NCI-H2196 (cell line): Measurements from ENCODE around the gene MFAP2.

Source experiments
- DNase-seq: peaks from one replicate; lab custom pipeline; 2025; ENCODE audit not compliant: unreplicated experiment; lab: John Stamatoyannopoulos, UW

MFAP2 gene, protein sequence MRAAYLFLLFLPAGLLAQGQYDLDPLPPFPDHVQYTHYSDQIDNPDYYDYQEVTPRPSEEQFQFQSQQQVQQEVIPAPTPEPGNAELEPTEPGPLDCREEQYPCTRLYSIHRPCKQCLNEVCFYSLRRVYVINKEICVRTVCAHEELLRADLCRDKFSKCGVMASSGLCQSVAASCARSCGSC

DNA sequence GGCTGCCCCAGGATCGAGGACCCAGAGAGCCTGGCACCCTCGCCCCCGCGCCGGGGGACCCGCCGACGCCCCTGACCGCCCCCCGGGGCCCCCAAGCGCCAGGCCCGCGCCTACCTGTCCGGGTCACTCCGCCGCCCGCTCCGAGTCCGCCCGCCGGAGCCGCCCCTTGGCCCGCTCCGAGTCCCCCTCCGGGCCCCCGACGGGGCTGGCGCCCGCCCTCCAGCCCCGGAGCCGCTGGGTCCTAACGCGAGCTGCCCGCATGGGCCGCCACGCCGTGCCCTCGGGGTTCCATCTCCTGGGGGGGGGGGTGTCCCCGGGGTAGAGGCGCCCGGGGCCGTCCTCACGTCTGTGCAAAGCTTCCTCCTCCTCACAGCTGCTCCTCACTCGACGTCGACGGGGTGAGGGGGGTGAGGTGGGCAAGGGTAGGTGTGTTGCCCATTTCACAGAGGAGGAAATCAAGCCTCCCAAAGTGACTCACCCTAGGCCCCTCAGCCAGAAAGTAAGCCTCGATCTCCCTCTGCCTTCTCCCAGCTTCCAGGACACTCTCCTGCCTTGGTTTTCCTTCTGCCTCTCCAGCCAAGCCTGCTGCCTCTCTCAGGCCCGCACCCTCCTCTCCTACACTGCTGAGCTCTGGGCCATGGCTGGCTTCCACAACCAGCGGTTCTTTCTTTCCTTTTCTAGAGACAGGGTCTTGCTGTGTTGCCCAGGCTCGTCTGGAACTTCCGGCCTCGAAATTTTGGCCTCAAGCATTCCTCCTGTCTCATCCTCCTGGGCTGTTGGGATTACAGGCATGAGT is at the start of gene MFAP2:
MFAP2 (minus strand) TSS at position 148 of the 796 bp plus-strand sequence. CDS start 2,347 bp downstream, outside the sequence.
- no peak for DNase-seq

DNA sequence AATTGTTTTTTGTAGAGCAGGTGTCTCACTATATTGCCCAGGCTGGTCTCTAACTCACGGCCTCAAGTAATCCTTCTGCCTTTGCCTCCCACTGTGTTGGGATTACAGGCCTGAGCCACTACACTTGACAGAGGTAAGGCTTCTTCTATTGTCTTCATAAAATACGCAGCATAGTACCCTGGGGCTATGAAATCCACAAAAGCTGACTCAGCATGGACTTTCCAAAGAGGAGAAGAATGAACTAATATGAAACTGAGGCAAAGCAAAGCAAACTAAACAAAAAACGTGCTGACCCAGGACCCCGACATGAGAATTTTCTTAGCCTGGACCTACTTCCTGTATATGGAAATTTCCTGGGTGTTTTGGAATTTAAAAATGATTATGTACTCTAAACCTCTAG is 49.8 kb upstream of the MFAP2 start:
- no peak for DNase-seq

DNA sequence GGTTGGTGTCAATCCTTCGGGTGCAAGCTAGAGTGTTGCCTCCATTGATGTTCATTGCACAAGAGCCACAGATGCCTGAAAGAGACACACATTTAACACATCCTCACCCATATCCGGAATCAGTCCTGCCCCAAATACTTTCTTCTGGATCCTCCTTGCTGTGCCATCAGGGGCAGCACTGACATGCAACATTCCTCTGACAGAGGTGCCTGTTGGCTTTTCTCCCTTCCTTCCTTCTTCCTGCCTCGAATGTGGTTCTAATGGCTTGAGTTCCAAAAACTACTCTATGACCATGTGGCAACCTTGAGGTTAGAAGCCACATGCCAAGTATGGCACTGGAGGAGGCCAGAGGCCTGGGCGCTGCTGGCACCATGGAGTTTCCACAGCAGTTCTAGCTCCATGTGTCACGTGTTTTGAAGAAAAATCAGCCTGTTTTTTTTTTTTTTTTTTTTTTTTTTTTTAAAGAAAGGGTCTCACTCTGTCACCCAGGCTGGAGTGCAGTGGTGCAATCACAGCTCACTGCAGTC is 48.3 kb upstream of the MFAP2 start:
- DNase-seq, result no peak

DNA sequence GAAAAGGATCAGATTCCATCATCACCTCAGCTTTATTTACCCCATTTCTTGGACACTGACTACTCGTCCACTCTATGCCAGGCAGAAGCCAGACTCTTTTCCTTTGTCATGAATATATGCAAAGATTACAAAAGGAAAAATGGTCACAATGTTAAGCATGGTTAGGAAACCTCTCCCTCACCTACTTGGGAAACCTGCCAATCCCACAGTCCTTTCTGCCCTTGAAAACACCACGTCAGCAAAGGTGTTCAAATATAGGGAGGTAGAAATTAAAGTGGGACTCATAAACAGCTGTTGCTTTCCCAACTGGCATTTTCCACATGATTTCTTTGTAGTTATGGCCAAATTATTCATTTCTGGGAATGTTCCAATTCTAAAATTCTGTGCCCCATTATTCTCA is 47.5 kb upstream of the MFAP2 start:
- DNase-seq, result peak; percentile 35

DNA sequence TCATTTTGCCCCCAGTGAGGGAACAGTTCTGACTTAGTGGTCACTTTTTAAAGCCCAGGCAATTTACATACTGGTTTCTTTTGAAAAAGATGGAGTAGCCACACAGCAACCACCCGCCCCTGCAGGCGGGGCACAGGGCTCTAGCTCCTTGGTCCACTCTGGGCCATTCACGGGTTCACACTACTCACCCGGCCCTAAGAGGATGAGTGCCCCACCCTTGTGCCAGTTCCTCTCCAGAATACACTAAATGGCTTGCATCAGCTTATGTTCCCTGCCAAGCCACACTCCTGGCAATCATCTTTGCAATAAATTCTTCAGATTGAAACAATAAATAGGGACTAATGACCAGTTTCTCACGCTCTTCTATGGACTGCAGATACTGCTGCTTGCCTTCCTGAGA is 47.0 kb upstream of the MFAP2 start:
- DNase-seq, result no peak

DNA sequence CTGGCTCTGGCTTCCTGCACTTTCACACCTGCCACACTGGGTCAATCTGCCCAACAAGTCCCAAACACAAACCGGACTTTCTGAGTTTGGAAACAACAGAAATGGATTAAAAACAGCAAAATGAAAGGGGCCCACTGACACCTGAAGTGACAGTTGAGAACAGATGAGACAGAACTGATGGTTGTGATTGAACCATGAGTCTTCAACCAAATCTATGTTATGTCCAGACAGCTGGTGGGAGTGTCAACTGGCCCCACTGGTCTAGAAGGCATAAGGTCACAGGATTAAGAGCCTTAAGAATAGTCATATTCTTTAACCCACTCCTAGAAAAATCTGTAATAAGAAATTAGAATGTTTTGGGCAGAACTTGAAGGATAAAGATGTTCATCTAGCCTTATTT is 44.3 kb upstream of the MFAP2 start:
- no peak for DNase-seq

DNA sequence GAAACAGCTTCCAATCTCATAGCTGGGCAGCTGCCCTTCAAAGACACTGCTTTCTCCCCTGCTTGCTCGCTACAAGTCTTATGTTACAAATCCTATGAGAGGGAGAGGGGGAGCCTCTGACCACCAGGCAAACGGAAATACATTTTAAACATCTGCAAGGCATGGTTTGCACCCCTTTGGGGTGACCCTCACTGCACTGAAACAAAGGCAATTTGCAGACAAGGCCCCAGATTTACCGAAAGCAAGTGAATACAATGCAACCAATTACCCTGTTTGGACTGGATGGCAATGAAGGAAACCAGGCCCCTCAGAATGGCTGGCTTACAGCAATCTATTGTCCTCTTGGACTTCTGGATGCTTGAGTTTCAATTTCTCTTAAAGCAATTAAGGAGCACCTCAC is 43.2 kb upstream of the MFAP2 start:
- no peak for DNase-seq

DNA sequence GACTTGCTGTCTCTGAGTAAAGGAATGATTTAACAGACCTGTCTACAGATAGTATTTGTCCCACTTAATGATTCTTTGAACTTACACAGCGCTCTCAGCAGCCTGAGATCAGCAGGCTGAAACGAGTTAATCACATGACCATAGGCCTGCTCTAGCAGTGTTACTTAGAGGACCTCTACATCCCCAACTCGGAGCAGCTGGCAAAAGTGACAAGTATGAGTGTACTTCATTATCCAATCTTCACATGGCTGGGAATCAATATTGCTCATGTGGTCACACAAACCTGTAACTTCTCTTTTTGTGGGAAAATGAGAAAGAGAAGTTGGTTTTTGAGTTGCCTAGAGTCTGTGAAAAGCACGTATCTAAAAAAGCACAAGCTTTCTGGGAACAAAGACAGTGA is 42.7 kb upstream of the MFAP2 start:
- no peak for DNase-seq

DNA sequence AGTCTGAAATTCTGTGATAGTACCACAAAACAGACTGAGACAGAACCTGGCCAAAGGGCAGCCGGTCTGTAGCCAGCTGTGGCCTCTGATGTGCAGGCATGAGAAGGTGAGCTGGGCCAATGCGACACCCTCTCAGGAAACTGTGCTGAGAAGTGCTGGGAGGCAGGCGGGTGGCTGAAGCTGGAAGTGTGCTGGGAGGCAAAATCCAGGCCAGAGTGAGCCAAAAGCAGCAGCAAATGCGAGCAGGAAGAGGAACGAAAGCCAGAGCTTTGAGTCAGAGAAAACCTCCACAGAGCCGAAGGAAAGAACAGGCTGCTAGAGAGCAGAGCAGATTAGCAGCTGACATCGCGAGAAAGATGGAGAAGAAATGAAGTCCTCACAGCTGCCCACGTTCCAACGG is 41.5 kb upstream of the MFAP2 start:
- DNase-seq, result no peak

DNA sequence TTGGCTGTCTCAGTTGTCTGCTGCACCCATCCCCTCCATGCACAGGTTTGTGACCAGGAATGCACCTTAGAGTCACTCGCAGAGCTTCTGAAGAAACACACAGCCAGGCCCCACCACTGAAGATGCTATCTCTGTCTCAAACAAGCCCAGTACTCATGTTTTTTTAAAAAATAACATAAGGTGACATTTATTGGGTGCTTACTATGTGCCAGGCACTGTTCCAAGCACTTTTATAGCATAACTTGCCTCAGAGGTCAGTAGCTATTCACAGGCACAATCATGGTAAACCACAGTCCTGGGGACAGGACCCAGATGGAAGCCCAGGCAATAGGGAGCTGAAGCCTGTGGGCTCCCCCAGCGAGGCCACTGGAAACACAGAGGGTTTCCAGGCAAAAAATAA is 40.1 kb upstream of the MFAP2 start:
- no peak for DNase-seq

DNA sequence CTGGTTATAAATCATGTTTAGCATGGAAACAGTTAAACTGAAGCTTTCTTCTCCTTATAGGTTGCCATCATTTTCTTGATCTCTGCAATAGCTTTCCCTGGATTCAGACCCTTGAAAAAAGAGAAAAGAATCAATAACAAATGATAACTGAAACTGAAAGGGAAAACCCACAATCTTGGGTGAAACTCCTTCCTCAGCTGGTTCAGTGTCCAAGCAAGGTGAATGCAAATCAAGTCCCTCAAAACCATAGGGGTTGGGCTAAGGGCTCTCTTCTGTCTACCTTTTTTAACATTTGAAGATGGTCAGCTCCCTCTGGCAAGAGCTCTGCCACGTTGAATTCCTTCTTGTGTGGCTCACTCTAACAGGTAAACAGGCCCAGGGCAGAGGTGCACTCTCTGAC is 38.4 kb upstream of the MFAP2 start:
- DNase-seq, result no peak

DNA sequence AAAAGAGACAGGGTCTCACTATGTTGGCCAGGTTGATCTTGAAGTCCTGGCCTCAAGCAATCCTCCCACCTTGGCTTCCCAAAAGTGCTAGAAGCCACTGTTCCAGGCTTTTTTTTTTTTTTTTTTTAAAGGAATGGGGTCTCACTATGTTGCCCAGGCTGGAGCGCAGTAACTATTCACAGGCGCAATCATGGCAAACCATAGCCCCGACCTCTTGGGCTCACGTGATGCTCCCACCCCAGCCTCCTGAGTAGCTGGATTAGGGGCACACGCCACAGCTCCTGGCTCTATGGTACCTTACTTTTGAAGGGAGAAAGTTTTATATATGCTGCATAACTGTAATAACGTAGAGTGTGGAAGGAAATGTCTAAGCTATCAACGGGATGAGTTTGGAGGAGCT is 37.0 kb upstream of the MFAP2 start:
- DNase-seq, result no peak

DNA sequence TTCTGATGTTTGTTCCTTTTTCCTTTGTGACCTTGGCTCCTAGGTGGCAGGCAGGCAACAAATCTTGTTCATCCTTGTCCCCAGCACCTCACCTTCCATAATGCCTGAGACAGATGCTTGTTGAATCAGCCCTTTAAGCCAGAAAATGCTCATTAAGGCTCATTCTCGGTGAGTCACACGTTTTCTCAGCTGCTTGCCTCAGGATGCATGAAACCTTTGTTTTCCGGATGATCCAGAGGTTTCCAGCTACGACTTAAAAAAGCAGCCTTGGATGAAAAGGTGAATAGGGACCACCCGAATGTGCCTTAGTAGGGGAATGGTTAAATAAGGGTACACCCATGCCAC is 35.9 kb upstream of the MFAP2 start:
- no peak for DNase-seq

DNA sequence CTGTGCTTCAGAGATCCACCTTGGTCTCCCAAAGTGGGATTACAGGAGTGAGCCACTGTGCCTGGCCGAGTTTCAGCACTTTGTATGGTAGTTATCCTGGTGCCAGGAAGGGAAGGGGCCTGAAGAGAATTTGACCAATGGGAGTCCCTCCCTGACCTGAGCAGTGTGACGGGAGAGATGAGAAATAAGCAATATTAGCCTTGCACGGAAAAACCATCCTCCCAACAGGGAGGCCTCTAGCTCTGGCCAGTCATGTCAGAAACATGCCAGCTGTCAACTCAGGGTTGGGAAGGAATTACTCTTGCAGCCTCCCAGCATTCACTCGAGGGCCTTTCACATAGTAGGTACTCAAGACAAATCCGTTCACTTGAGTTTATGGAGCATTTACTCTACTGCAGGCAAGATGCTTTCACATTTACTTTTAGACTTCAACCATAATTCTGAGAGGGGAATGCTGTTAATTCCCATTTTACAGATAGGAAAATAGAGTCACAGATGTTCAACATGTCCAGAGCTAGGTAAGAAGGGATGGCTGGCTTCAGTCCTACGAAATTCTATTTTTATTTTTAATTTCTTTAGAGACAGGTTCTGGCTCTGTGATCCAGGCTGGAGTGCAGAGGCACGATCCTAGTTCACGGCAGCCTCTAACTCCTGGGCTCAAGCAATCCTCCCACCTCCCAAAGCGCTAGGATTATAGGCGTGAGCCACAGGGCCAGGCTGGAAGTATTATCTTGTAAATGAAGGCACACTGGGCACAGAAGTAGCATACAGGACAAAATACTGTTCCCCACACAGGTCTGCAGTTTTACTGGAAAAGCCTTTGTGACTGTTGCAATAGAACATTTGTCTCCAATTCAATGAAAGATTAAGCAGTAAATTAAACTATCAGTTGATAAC is 34.5 kb upstream of the MFAP2 start:
- DNase-seq, result no peak

DNA sequence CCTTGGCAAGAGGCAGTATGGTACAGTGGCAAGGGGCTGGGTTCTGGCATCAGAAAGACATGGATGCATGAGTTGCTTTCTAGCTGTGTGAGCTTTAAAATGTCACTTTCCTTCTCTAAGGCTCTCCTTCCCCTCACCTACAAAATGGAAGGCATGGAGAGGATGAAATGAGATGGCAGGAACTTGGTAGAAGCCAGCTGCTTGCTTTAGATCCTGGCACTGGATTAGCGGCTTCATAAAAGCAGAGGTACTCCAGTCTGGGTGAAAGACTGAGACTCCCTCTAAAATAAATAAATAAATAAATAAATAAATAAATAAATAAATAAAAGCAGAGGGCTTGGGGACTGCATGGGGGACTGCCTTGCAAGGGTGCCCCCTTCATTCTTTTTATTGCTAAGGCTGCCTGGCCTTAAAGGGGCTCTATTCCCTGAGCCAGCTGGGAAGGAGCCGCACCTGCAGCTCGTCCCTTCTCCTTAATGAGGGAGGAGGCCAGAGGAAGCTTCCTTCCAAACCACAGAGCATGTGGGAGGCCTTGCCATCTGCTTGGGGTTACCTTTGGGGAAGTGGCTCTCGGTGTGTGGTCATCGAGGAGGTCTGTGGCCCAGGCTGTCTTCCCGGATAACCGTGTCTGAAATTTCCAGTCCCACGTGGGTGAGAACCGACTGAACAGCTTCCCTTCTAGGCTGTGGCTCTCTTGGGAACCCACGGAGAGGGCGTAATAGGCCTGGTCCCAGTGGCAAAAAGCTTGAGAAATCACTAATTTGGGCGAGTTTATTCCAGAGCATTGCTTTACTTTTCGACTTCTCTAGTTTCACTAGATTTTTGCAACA is 33.3 kb upstream of the MFAP2 start:
- no peak for DNase-seq

DNA sequence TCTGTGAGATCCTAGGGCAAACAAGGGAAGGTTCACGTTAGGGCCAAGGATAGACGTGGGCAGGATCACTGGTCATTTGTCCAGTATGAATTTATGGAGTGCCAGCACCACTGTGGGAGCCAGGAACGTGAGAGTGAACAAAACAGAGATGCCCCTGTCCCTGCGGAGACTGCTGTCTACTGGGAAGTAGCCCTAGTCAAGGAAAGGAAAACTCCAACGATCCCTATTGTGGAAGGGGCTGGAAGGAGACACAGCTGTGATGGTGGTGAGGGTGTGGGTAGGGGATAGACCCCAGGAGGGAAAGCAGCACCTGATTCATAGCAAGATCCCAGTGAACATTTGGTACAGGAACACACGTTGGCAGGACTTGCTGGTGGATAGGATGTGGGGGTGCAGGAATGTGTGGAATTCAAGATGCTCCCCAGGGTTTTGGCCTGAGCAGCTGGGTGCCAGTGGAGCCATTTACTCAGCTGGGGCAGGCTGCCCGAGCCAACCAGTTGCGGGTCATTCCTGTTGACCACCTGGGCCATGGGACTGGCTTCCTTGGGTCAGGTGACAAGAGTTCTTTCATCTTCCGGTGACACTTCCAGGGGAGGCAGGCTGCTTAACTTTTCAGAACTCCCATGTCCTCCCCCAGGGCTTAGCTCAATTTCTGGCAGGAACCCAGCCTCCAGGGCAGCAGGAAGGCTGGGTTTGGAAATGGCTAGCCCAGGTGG is 32.5 kb upstream of the MFAP2 start:
- DNase-seq, result no peak

DNA sequence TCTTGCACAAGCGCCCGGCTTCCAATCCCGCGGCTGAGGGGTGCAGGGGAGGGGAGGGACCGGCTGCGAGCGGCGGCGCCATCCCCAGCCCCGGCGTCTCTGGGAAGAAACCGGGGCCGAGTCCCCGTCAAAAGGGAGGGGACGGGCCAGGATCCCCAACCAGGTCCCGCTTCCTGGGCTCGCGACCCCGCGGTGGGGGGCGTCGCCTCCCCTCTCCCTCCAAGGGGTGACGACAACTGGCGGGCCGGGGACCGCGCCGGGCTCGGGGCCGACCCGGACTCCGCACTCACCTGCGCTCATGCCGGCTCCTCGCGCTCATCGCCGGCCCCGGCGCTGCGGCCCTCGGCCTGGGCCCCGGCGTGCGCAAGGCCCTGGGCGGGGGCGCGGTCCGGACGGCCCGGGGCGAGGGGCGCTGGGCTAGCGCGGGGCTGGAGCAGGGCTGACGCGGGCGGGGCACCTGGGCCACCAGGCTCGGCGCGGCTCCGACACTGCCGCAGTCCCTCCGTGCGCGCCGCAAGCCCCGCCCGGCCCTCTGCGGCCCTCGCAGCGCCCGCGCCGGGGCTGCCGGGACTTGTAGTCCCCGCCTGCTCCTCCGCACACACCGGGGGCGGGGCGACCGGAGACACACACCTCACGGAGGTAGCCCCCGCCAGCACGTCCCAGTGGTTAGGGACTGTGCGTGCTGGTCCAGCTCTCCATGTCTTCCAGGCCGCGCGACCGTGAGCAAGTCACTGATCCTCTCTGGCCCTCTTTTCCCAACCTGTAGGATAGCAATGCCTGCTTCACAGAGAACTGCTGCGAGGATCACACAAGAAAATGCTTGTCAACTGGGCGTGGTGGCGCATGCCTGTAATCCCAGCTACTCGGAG is 31.3 kb upstream of the MFAP2 start, which contains the start of gene ATP13A2:
ATP13A2 (minus strand) TSS at position 490 of the 869 bp plus-strand sequence; CDS start at position 300, 190 bp downstream.
- DNase-seq, result peak; percentile 91

DNA sequence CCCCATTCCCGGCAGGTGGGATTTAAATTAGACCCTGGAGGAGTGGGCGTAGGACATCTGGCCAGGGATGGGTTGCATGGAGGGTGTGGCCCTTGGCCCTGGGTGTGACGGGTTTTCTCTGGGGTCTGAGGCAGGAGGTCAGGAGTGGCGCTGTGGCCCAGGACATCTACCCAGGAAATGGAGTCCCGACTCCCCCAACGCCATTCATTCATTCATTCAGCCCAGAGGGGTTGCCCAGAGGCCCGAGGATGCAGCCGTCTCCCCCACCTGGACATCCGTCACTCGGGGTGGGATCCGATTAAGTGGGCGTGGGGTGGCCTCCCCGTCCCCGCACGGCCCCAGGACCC is 30.6 kb upstream of the MFAP2 start:
- DNase-seq, result no peak

DNA sequence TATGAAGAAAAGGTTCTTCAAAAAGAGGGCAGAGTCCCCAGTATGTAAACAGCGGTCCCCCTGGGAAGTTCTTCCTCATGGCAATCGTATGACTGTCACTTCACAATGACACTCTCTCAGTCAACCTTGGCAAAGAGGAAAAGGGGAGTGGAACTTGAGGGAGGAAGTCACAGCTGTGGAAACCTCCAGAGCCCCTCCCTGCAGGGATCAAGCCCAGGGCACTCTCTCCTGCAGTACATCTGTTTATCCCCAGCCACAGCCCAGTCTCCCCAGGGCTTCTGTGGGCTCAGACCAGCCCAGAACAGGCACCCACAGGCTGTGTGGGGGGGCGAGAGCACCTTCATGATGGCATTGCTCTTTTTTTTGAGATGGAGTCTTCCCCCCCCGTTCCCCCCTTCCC is 29.3 kb upstream of the MFAP2 start:
- no peak for DNase-seq
